Epithelial cell of prostate (primary cell): ENCODE results near the gene TBC1D10A.

ENCODE experiments used
- DNase-seq: peaks from one replicate; pipeline ENCODE4 v3.0.0-alpha.2; 2011; ENCODE audit warnings: low read depth, low spot score
- H3K27ac ChIP-seq: fragments of 450-650 bp; 2 replicates; pipeline ENCODE4 v1.5.1; 2017; ENCODE audit warnings: mild to moderate bottlenecking

The TBC1D10A gene

GRCh38 chr22:30273711-30274436 is 52.9 kb downstream of the TBC1D10A start:
- no peak overlapping the region for H3K27ac ChIP-seq
- DNase-seq: no peak

GRCh38 chr22:30272781-30273601 is 53.8 kb downstream of the TBC1D10A start:
- no peak overlapping the region for H3K27ac ChIP-seq
- DNase-seq: no peak

GRCh38 chr22:30270832-30271231 is 55.9 kb downstream of the TBC1D10A start:
- H3K27ac ChIP-seq: no peak overlapping the region
- no peak for DNase-seq

- no peak overlapping the region for H3K27ac ChIP-seq
- DNase-seq: no peak
These were observed 58.4 kb downstream of the TBC1D10A start for GRCh38 chr22:30268331-30268730.

- no peak overlapping the region for H3K27ac ChIP-seq
- DNase-seq: no peak
These were observed 59.1 kb downstream of the TBC1D10A start for GRCh38 chr22:30267382-30268302.

- no peak within 1 kb of the TSS for H3K27ac ChIP-seq
- DNase-seq: no peak
These were observed 60.0 kb downstream of the TBC1D10A start, which contains the start of gene OSM for GRCh38 chr22:30266445-30267381. Gene OSM, minus strand, starts transcription at chr22:30266851. Its CDS starts 52 bp downstream, at chr22:30266799.

GRCh38 chr22:30265823-30266444 is 60.8 kb downstream of the TBC1D10A start:
- no peak overlapping the region for H3K27ac ChIP-seq
- DNase-seq: no peak

GRCh38 chr22:30265131-30265720 is 61.5 kb downstream of the TBC1D10A start:
- H3K27ac ChIP-seq: no peak overlapping the region
- DNase-seq: no peak

- no peak overlapping the region for H3K27ac ChIP-seq
- DNase-seq: no peak
These were observed 62.9 kb downstream of the TBC1D10A start for GRCh38 chr22:30263883-30264282.

GRCh38 chr22:30262917-30263741 is 63.6 kb downstream of the TBC1D10A start:
- H3K27ac ChIP-seq: no peak overlapping the region
- DNase-seq: no peak

GRCh38 chr22:30262112-30262511 is 64.6 kb downstream of the TBC1D10A start:
- peak; percentile 24 for DNase-seq
- H3K27ac ChIP-seq: no peak overlapping the region

- H3K27ac ChIP-seq: no peak overlapping the region
- DNase-seq: no peak
These were observed 65.6 kb downstream of the TBC1D10A start for GRCh38 chr22:30261134-30261533.

- DNase-seq: no peak
- H3K27ac ChIP-seq: no peak overlapping the region
These were observed 66.1 kb downstream of the TBC1D10A start for GRCh38 chr22:30260682-30261081.

- no peak for DNase-seq
- no peak overlapping the region for H3K27ac ChIP-seq
These were observed 66.5 kb downstream of the TBC1D10A start for GRCh38 chr22:30260276-30260675.

- no peak for DNase-seq
- no peak overlapping the region for H3K27ac ChIP-seq
These were observed 72.4 kb downstream of the TBC1D10A start for GRCh38 chr22:30254314-30254713.

GRCh38 chr22:30253205-30253852 is 73.4 kb downstream of the TBC1D10A start:
- no peak overlapping the region for H3K27ac ChIP-seq
- DNase-seq: no peak
